Measurements from ENCODE around the gene SH3BP2. TPM values are rescaled to one million over a fixed set of nuclear protein-coding genes. Genes with fewer than 3 reads are reported as not detected.
"Not testable (repeated sequence)": the region's sequence is repeated elsewhere in the genome, so short reads cannot be mapped to it uniquely, and the experiment has no call there.

Gene SH3BP2
- total and polyA plus RNA-seq, 9 donors: 5.3 to 46.9 (median 22.7) TPM

GRCh38 chr4:2757426-2757825 lies 35.5 kb upstream of the SH3BP2 start:
- Histone ChIP-seq H3K36me3 (no peaks in the 10 kb centered on the region), H3K9me3 (no peaks in the 10 kb centered on the region), H3K4me1 (ENCODE audit: insufficient read depth) (peaks cover 10% of the 10 kb centered on the region), H3K27me3 (no peaks in the 10 kb centered on the region), H3K4me3 (no peak overlapping the region), H3K27ac (no peak overlapping the region)
- no peak for DNase-seq
- intact Hi-C loops (cut with DNase I): no loop called here
- TF ChIP-seq POLR2A (IDR thresholded peaks at IDR 0.05) (no peak), EP300 (IDR thresholded peaks at IDR 0.05) (no peak), CTCF (IDR thresholded peaks at IDR 0.05) (no peak)
- WGBS, 3 donors: 92 to 94% (median 93%) methylated on average over 3 of the region's 3 CpGs

- TF ChIP-seq EP300 (IDR thresholded peaks at IDR 0.05) (no peak), CTCF (IDR thresholded peaks at IDR 0.05) (no peak), POLR2A (IDR thresholded peaks at IDR 0.05) (no peak)
- Histone ChIP-seq H3K4me3 (no peak overlapping the region), H3K9me3 (no peaks in the 10 kb centered on the region), H3K27ac (no peak overlapping the region), H3K36me3 (no peaks in the 10 kb centered on the region), H3K4me1 (ENCODE audit: insufficient read depth) (peaks cover 3% of the 10 kb centered on the region), H3K27me3 (no peaks in the 10 kb centered on the region)
- DNase-seq: peak in 1 of 5 donors; percentile 28
- intact Hi-C loops (cut with DNase I): loop anchor here (5.0 to 10.0 kb wide), 3 partner anchors 171 to 271 kb away; no protein-coding TSS in a partner anchor
- 78 to 80% (median 79%) methylated on average over 14 of the region's 14 CpGs for WGBS, 3 donors
Measured at GRCh38 chr4:2761035-2761923, 31.6 kb upstream of the SH3BP2 start.

GRCh38 chr4:2762048-2762447 lies 30.8 kb upstream of the SH3BP2 start:
- TF ChIP-seq POLR2A (IDR thresholded peaks at IDR 0.05): no peak
- no peak for TF ChIP-seq EP300 (IDR thresholded peaks at IDR 0.05)
- TF ChIP-seq CTCF (IDR thresholded peaks at IDR 0.05): no peak
- H3K27ac ChIP-seq: no peak overlapping the region
- no peaks in the 10 kb centered on the region for H3K27me3 ChIP-seq
- 69 to 74% (median 72%) methylated on average over 5 of the region's 5 CpGs for WGBS, 3 donors
- no peaks in the 10 kb centered on the region for H3K9me3 ChIP-seq
- intact Hi-C loops (cut with DNase I): loop anchor here (2.0 to 10.0 kb wide), 4 partner anchors 170 to 275 kb away; no protein-coding TSS in a partner anchor
- no peak overlapping the region for H3K4me3 ChIP-seq
- H3K4me1 ChIP-seq (ENCODE audit: insufficient read depth): peaks cover 2% of the 10 kb centered on the region
- peak in 1 of 5 donors; percentile 17 for DNase-seq
- H3K36me3 ChIP-seq: no peaks in the 10 kb centered on the region

GRCh38 chr4:2762486-2763370 lies 30.2 kb upstream of the SH3BP2 start:
- not testable (repeated sequence) for H3K27me3 ChIP-seq; H3K27ac ChIP-seq; H3K36me3 ChIP-seq; H3K4me1 ChIP-seq (ENCODE audit: insufficient read depth); H3K9me3 ChIP-seq; H3K4me3 ChIP-seq
- peak in 1 of 5 donors; percentile 27 for DNase-seq
- intact Hi-C loops (cut with DNase I): loop anchor here (2.0 to 10.0 kb wide), 4 partner anchors 170 to 274 kb away; no protein-coding TSS in a partner anchor
- WGBS, 3 donors: 95 to 97% (median 95%) methylated on average over 36 to 42 of the region's 42 CpGs
